Measurements from ENCODE around the gene MYOM3.

MYOM3 gene

GRCh38 chr1:24114753-24115152 is 2.8 kb upstream of the MYOM3 start:
- DNase-seq (ENCODE audit: low spot score) = no peak

DNA sequence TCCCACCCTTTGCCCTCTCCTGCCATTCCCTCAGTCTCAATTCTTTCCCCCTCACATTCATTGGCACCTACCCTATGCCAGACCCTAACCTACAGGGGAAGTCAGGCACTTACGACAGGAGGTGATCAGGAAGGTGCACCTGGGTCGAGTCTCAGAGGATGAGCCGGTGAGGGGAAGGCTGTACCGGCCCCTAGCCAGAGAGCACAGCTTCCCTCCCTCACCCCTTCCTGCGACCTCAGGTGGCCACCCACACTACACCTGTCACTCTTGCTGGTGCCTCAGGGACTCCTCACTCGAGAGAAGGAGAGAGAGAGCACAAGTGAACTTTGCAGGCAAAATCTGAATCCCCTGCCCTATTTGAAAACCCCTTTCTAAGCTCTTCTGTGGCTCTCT is 1.7 kb upstream of the MYOM3 start:
- DNase-seq (ENCODE audit: low spot score) = no peak

- DNase-seq (ENCODE audit: low spot score) = no peak
Measured at GRCh38 chr1:24111262-24111995, 506 bp downstream of the MYOM3 start.

DNA sequence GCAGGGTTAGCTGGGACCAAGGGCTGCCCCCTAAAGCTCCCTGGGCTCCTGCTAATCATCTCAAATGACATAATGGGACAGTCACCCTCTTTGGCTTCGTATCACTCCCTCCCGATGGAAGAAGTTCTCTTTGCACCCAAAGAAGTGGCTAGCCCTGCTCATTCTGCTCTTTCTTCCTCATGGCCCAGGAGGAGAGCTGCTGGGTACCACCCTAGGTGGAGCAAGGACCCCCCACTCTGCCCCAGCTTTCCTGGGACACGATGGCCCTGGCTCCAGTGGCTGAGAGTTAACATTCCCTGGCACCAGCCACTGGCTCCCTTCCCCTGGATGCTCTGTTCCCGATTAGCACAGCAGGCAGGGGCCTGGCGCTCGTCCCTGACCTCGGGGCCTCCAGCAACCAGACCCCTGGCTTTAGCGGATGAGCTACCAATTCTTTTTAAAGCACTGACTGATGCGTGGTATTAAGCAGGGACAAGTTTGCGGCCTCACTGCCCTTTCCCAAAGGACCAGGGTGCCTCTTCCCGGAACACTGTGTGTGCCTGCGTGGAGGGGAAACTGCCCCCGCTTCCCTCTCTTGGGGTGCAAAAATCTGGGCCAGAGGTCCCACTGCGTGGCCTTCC is 1.2 kb downstream of the MYOM3 start:
- no peak for DNase-seq (ENCODE audit: low spot score)

GRCh38 chr1:24109686-24110475 is 2.1 kb downstream of the MYOM3 start:
- no peak for DNase-seq (ENCODE audit: low spot score)

DNA sequence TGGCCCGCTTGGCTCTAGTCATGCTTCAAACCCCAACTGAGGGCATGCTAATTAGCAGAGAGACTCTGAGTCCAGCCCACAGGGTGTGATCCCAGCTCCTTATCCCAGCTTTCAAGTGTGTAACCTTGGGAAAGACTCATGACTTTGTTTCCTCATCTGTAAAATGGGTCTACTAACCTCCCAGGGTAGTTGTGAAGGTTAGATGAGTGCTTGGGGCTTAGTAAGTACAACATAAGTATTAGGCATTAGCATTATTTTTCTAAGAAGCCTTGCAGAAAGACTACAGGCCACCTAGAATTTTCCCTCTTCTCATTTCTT is 2.8 kb downstream of the MYOM3 start:
- no peak for DNase-seq (ENCODE audit: low spot score)

DNA sequence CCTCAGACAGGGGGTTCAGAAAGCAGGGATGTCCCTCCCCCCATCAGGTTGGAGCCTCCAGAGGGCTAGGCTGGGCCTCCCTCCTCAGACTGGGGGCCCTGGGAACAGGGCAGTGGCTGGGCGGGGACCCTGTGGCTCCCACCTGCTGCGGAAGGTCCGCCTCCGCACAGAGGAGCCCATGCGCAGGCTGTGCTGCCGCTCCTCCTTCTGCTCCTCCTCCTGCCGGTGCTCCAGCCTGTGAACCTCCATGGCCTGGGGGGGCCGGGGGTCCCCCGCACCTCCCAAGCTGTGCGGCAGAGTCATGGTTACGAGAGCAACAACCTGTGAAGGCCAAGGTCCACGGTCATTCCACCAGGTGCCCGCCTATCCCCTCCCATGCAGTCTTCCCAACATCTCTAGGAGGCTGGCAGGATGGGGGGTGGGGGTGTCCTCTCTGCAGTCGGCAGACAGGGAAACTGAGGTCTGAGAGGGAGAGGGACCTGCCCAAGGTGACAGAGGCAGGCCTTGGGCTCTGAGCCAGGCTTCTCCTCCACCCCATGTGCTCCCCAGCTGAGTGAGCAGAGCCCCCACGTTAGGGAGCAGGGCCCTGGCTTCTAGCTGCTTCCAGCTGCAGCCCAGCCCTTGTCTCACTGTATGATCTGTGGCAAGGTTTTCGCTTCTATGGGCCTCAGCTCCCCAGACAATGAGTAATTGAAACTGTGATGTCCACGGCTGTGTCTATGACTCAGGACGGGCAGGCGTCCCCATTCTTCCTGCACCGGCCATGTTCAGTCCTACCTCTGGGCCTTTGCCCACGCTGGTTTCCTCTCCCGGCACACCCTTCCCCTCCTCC is 3.4 kb downstream of the MYOM3 start:
- peak; percentile 81 for DNase-seq (ENCODE audit: low spot score)

GRCh38 chr1:24107462-24108138 is 4.3 kb downstream of the MYOM3 start:
- no peak for DNase-seq (ENCODE audit: low spot score)

- no peak for DNase-seq (ENCODE audit: low spot score)
Measured at GRCh38 chr1:24105368-24106160, 6.4 kb downstream of the MYOM3 start.

DNA sequence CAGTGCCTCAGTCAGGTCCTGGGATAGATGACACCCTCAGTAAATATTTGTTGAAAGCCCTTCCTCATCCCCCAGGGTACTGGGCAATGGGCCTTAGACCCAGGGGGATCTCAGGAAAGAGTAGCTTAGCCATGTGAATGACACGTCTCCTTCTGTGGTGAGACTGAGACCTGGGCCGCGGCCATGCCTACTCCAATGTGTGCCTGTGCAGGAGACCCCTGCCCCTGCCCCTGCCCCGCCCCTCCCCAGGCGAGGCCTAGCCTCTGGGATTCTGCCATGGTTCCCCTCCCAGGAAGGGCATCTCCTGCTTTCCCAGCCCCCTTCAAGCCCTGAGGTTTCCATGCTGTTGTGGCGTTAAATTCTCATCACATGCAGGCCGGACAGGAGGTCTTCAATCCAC is 7.1 kb downstream of the MYOM3 start:
- DNase-seq (ENCODE audit: low spot score) = no peak

GRCh38 chr1:24103879-24104278 is 8.1 kb downstream of the MYOM3 start:
- DNase-seq (ENCODE audit: low spot score) = no peak

DNA sequence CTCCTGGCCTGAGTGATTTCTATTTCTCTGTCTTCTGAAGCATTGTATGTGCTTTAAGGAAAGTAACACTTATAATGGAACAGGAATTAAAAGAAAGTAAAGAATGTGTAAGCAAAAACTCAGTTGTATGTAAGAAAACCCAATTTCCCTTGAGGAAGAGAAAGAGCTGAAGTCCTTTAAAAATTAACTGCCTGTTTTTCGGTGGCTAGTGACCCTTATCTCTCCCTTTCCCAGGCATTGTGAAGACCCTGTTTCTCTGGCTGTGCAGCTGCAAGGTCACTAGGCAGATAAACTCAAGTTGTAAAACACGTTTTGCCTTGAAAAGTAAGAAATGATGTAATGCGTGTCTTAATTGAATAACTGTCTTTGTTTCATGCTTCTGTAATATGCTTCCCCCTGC is 8.5 kb downstream of the MYOM3 start:
- DNase-seq (ENCODE audit: low spot score) = no peak

DNA sequence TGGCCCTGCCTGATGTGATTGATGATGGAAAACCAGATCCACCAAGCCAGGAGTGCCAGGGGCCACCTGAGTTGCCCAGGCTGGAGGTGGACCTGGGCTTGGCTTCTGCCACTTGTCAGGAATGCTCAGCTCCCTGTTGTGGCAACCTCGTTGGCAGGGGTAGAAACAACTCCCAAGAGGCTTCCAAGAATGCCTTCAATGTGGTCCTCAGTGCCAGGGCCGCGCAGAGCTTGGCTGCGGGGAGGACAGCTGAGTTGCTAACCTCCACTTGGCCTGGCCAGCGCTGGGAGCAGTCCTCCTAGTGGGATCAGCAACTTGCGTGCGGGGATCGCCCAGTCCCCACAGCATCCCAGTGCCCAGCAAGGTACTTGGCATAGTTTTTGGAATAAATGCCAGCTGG is 9.0 kb downstream of the MYOM3 start:
- DNase-seq (ENCODE audit: low spot score) = no peak

GRCh38 chr1:24101796-24102586 is 9.9 kb downstream of the MYOM3 start:
- no peak for DNase-seq (ENCODE audit: low spot score)

GRCh38 chr1:24100945-24101737 is 10.8 kb downstream of the MYOM3 start:
- DNase-seq (ENCODE audit: low spot score) = no peak

GRCh38 chr1:24098943-24099638 is 12.8 kb downstream of the MYOM3 start:
- no peak for DNase-seq (ENCODE audit: low spot score)

- no peak for DNase-seq (ENCODE audit: low spot score)
Measured at GRCh38 chr1:24098102-24098501, 13.8 kb downstream of the MYOM3 start.

GRCh38 chr1:24097663-24098062 is 14.3 kb downstream of the MYOM3 start:
- DNase-seq (ENCODE audit: low spot score) = no peak

GRCh38 chr1:24096739-24097103 is 15.2 kb downstream of the MYOM3 start:
- no peak for DNase-seq (ENCODE audit: low spot score)

Data from SW480 (cell line).